GM10248 (cell line): ENCODE data around the gene MFAP4.
A peak's percentile ranks its signal among the peaks of the same experiment; 100 is the strongest.

Experiments
- CTCF ChIA-PET: fragments of 300-600 bp; sonication (Branson Sonifier 250); formaldehyde crosslinking; extraction: SDS; loops from one replicate; lab custom pipeline; 2021; ENCODE audit warnings: antibody characterized with exemption; lab: Yijun Ruan, JAX
- POLR2A ChIA-PET: fragments of 350-650 bp; sonication (Branson Sonifier 250); formaldehyde crosslinking; extraction: SDS; loops from one replicate; lab custom pipeline; 2020; ENCODE audit warnings: antibody characterized with exemption; lab: Yijun Ruan, JAX
- DNase-seq: peaks from one replicate; pipeline ENCODE4 v3.0.0; 2012; ENCODE audit errors: extremely low spot score
- TF ChIP-seq, protein P1 (sequence below): IDR thresholded peaks from 2 replicates; pipeline ENCODE4 v1.5.1; 2012; ENCODE audit warnings: mild to moderate bottlenecking, low read depth; ENCODE audit errors: extremely low read depth, missing control alignments, control extremely low read depth

Gene MFAP4

DNA sequence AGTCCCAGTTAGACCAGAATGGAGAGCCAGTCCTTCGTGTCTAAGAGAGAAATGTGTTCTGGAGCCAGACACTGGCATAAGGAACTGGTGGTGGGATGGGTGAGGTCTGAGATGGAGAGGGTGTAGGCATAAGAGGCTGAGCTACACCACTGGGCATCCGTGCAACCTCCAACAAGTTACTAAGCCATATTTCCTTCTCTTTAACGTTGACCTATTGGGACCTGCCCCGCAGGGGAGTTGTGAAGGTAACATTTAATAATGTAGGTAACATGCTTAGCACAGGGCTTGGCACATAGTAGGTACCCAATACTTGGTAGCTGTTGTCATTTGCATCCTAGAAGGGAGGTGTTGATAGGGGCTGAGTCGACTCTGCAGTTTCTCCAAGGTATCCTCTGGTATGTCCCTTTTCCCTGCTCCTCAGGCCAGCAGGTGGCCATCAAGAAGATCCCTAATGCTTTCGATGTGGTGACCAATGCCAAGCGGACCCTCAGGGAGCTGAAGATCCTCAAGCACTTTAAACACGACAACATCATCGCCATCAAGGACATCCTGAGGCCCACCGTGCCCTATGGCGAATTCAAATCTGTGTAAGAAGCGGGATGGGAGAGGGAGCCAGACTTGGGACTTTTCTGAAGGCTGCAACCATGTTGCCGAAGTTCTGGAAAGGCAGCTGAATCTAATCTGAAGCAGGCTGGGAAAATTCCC is 7.5 kb downstream of the MFAP4 start:
- no peak for DNase-seq
- ChIA-PET POLR2A (no interaction called here), CTCF (interaction anchor here (1.3 to 8.7 kb wide), 2 partner anchors 9 to 16 kb away, joined by 3 to 121 read pairs; partner anchors contain the start of gene B9D1)
- TF ChIP-seq, protein P1, sequence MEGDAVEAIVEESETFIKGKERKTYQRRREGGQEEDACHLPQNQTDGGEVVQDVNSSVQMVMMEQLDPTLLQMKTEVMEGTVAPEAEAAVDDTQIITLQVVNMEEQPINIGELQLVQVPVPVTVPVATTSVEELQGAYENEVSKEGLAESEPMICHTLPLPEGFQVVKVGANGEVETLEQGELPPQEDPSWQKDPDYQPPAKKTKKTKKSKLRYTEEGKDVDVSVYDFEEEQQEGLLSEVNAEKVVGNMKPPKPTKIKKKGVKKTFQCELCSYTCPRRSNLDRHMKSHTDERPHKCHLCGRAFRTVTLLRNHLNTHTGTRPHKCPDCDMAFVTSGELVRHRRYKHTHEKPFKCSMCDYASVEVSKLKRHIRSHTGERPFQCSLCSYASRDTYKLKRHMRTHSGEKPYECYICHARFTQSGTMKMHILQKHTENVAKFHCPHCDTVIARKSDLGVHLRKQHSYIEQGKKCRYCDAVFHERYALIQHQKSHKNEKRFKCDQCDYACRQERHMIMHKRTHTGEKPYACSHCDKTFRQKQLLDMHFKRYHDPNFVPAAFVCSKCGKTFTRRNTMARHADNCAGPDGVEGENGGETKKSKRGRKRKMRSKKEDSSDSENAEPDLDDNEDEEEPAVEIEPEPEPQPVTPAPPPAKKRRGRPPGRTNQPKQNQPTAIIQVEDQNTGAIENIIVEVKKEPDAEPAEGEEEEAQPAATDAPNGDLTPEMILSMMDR, result no peak

DNA sequence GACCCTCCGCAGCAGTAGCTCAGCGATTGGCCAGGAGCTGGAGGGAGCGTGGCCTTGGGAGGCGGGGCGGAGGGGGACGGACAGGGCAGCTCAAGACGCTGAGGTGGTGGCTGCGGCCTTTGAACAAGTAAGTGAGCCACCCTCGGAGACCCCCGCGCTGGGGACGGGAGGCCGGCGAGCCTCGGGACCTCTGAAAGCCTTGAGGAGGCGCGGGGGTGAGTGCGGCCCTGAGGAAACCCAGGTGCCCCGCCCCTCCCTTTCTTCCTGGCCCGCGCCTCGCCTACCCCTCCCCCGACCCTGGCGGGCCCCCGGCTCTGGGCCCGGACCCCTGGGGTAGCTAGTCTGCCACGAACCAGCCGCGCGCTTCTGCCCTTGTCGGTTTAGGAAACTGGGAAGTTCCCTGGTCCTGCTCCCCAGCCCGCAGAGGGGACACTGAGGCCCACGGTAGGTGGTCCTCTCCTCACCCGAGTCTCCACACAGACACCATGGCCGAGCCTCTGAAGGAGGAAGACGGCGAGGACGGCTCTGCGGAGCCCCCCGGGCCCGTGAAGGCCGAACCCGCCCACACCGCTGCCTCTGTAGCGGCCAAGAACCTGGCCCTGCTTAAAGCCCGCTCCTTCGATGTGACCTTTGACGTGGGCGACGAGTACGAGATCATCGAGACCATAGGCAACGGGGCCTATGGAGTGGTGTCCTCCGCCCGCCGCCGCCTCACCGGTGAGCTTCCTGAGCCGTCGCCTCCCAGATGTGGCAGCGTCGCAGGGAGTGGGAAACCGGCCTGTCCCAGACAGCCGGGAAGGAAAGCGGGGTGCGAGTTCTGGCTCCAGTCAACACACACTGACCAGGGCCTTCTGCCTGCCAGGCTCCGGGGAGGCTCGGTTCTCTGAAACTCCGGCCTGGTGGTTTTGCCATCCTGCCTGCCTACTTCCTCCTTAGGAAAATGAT is 8.3 kb downstream of the MFAP4 start, which contains the start of gene MAPK7:
Gene MAPK7, plus strand, starts transcription at position 83 of the 945 bp plus-strand sequence. Its CDS starts 403 bp downstream, at position 486.
- TF ChIP-seq, protein P1, result no peak
- POLR2A ChIA-PET, result interaction anchor here (0.7 to 1.7 kb wide), 3 partner anchors 14 to 315 kb away, joined by 3 to 7 read pairs (median 5); no protein-coding TSS in a partner anchor
- CTCF ChIA-PET, result interaction anchor here (1.0 to 8.7 kb wide), 11 partner anchors 10 to 388 kb away, joined by 3 to 121 read pairs (median 5); partner anchors contain the start of genes ALDH3A2 and B9D1
- DNase-seq, result no peak

DNA sequence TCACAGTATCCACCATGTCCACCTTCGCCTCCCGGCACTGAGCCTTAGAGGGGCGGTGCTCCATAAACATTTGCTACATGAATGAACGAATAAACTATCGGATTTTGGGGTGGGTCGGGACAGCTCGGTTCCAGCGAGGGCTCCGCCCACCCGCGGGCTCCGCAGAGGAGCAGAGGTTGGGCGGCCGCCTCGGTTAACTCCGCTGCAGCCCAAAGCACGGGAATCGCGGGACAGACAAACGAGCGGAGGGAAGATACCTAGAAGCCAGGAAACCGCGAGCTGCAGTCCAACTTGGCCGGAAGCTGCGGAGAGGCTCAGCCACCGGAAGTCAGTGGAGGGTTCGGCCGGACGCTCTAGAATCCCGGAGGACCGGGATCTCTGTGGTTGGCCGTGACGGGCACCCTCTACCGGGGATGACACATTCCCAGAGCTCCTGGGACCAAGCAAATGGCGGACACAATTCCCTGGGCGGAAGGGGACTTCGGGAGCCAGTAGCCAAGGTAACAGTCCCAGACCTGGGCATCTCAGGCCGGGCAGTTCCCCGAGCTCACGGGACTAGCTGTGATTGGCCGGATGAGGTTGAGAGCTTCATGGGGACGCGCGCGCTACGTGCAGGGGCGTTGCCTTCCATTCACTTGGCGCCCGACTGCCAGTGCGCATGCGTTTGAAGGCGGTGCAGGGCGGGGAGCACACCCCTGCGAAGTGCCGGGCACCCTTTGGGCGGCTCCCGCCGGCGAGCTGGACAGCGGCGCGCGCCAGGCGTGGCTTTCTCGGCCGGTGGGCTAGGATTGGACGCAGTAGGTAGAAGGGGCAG is 9.2 kb downstream of the MFAP4 start:
- ChIA-PET CTCF (interaction anchor here (0.7 to 8.7 kb wide), 12 partner anchors 9 to 389 kb away, joined by 3 to 121 read pairs (median 4); partner anchors contain the start of genes ALDH3A2 and B9D1), POLR2A (interaction anchor here (0.7 to 1.7 kb wide), 5 partner anchors 13 to 314 kb away, joined by 3 to 7 read pairs (median 3); no protein-coding TSS in a partner anchor)
- peak; percentile 100 for DNase-seq
- TF ChIP-seq, protein P1, result peak; percentile 0

DNA sequence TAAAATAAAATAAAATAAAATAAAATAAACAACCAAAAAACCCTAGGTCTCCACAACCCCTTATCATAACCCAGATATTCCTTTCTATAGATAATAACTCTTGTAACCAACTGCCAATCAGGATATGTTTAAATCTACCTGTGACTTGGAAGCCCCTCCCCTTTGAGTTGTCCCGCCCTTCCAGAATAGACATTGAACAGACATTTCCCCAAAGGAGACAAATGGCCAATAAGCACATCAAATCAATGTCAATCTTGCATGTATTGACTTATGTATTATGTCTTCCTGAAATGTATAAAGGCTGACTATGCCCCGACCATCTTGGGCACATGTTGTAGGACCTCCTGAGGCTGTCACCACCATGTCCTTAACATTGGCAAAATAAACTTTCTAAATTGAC is 10.2 kb downstream of the MFAP4 start:
- TF ChIP-seq, protein P1, result no peak
- ChIA-PET POLR2A (interaction anchor here (1.7 kb wide), 1 partner anchor 12 kb away, joined by 7 read pairs; no protein-coding TSS in a partner anchor), CTCF (interaction anchor here (1.5 to 8.7 kb wide), 3 partner anchors 12 to 368 kb away, joined by 4 to 121 read pairs (median 4); partner anchors contain the start of gene B9D1)
- DNase-seq, result no peak

DNA sequence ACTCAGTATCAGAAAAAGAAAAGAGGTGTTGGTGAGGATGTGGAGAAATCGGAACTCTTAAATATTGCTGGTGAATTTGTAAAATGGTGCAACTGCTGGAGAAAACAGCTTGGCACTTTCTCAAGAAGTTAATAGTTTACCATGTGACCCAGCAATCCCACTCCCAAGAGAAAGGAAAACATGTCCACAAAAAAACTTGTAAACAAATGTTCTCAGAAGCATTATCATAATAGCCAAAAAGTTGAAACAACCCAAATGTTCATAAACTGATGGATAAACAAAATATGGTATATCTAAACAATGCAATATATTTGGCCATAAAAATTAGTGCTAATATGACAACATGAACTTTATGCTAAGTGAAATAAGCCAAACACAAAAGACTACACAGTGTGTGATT is 11.3 kb downstream of the MFAP4 start:
- ChIA-PET CTCF (interaction anchor here (8.7 kb wide), 1 partner anchor 12 kb away, joined by 121 read pairs; the partner anchor contains the start of gene B9D1), POLR2A (no interaction called here)
- TF ChIP-seq, protein P1, result no peak
- no peak for DNase-seq
